KMS-11 (cell line): ENCODE data around the gene RCCD1.

Experiments used
- H2AFZ ChIP-seq: fragments of 200-600 bp; sonication (generic); 2 replicates; pipeline ENCODE4 v1.6.1; 2016; ENCODE audit warnings: antibody characterized with exemption, mixed run types, low read depth
- H3K27ac ChIP-seq: fragments of 200-600 bp; sonication (generic); 2 replicates; pipeline ENCODE4 v1.6.1; 2016; ENCODE audit warnings: mild to moderate bottlenecking, mixed run types
- H3K27me3 ChIP-seq: fragments of 200-600 bp; sonication (generic); 2 replicates; pipeline ENCODE4 v1.6.1; 2017; ENCODE audit warnings: mild to moderate bottlenecking, low read depth, mixed run types, moderate library complexity; ENCODE audit not compliant: insufficient read depth
- H3K36me3 ChIP-seq: fragments of 200-600 bp; sonication (generic); 2 replicates; pipeline ENCODE4 v1.6.1; 2017; ENCODE audit warnings: mild to moderate bottlenecking, mixed run types; ENCODE audit not compliant: insufficient read depth
- H3K4me1 ChIP-seq: fragments of 200-600 bp; sonication (generic); 2 replicates; pipeline ENCODE4 v1.6.1; 2016; ENCODE audit warnings: mild to moderate bottlenecking, low read depth, mixed run types; ENCODE audit not compliant: poor library complexity, severe bottlenecking
- H3K4me2 ChIP-seq: fragments of 200-600 bp; sonication (generic); 2 replicates; pipeline ENCODE4 v1.7.0; 2016; ENCODE audit warnings: mild to moderate bottlenecking, mixed run types
- H3K4me3 ChIP-seq: fragments of 200-600 bp; sonication (generic); IDR thresholded peaks from 2 replicates; pipeline ENCODE4 v1.6.1; 2017; ENCODE audit warnings: low read depth, low read length, mixed read lengths; ENCODE audit not compliant: insufficient read depth
- H3K79me2 ChIP-seq: fragments of 200-600 bp; sonication (generic); 2 replicates; pipeline ENCODE4 v1.6.1; 2016; ENCODE audit warnings: low read depth, mixed run types; ENCODE audit not compliant: insufficient read depth
- H3K9ac ChIP-seq: fragments of 200-600 bp; sonication (generic); 2 replicates; pipeline ENCODE4 v1.6.1; 2016; ENCODE audit warnings: mild to moderate bottlenecking, mixed run types
- H4K20me1 ChIP-seq: fragments of 200-600 bp; sonication (generic); 2 replicates; pipeline ENCODE4 v1.6.1; 2016; ENCODE audit warnings: mild to moderate bottlenecking, mixed run types; ENCODE audit not compliant: insufficient read depth
- TF ChIP-seq, protein P1 (sequence below): fragments of 200-600 bp; sonication (generic); conservative IDR thresholded peaks from 2 replicates; pipeline ENCODE4 v1.6.1; 2017; ENCODE audit warnings: low read depth, mild to moderate bottlenecking, antibody characterized with exemption, low read length, moderate library complexity, mixed read lengths

The RCCD1 gene

GRCh38 chr15:90991587-90992285, 37.1 kb downstream of the RCCD1 start:
- H4K20me1 ChIP-seq = peaks cover 8% of the 10 kb centered on the region; the same call in 1 of the 2 replicates
- H2AFZ ChIP-seq = no peak overlapping the region
- no peak overlapping the region for H3K4me3 ChIP-seq
- no peak overlapping the region for H3K4me2 ChIP-seq
- no peaks in the 10 kb centered on the region for H3K27me3 ChIP-seq
- no peak overlapping the region for H3K27ac ChIP-seq
- TF ChIP-seq, protein P1, sequence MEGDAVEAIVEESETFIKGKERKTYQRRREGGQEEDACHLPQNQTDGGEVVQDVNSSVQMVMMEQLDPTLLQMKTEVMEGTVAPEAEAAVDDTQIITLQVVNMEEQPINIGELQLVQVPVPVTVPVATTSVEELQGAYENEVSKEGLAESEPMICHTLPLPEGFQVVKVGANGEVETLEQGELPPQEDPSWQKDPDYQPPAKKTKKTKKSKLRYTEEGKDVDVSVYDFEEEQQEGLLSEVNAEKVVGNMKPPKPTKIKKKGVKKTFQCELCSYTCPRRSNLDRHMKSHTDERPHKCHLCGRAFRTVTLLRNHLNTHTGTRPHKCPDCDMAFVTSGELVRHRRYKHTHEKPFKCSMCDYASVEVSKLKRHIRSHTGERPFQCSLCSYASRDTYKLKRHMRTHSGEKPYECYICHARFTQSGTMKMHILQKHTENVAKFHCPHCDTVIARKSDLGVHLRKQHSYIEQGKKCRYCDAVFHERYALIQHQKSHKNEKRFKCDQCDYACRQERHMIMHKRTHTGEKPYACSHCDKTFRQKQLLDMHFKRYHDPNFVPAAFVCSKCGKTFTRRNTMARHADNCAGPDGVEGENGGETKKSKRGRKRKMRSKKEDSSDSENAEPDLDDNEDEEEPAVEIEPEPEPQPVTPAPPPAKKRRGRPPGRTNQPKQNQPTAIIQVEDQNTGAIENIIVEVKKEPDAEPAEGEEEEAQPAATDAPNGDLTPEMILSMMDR = no peak
- peaks cover 76% of the 10 kb centered on the region for H3K79me2 ChIP-seq
- no peak overlapping the region for H3K9ac ChIP-seq
- peaks cover 53% of the 10 kb centered on the region for H3K4me1 ChIP-seq
- H3K36me3 ChIP-seq = no peaks in the 10 kb centered on the region

DNA sequence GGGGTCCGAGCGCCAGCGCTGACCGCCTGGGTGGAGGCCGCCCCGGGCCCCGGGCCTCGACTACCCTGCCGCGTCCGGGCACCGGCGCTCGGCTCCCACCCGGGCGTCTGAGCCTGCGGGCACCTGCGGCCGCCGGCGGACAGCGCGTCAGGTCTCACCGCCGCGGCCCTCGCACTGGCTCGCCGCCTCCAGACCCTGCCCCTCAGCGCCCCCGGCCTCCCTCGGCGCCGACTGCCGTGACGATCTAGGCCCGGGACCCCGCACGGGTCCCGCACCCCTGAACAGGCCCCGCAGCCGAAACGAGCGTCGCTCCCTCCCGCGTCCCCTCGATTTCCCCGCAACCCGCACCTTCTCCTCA, 39.4 kb downstream of the RCCD1 start:
- Histone ChIP-seq H3K36me3 (no peaks in the 10 kb centered on the region), H3K27ac (peak overlapping the region; percentile 85), H3K79me2 (peaks cover 52% of the 10 kb centered on the region), H3K4me1 (peaks cover 30% of the 10 kb centered on the region), H3K27me3 (no peaks in the 10 kb centered on the region), H4K20me1 (no peaks in the 10 kb centered on the region), H2AFZ (peak overlapping the region; percentile 88), H3K4me3 (no peak overlapping the region), H3K4me2 (peak overlapping the region; percentile 65; the same call in 1 of the 2 replicates), H3K9ac (peak overlapping the region; percentile 97)
- TF ChIP-seq, protein P1 = no peak

- H3K36me3 ChIP-seq = no peaks in the 10 kb centered on the region
- H3K9ac ChIP-seq = peak within 1 kb of the TSS; percentile 97
- H2AFZ ChIP-seq = peak within 1 kb of the TSS; percentile 88
- H3K4me1 ChIP-seq = peaks cover 24% of the 10 kb centered on the region
- peaks cover 46% of the 10 kb centered on the region for H3K79me2 ChIP-seq
- peak within 1 kb of the TSS; percentile 68 for H3K4me3 ChIP-seq
- H3K27ac ChIP-seq = peak within 1 kb of the TSS; percentile 85
- no peaks in the 10 kb centered on the region for H3K27me3 ChIP-seq
- TF ChIP-seq, protein P1 = no peak
- no peaks in the 10 kb centered on the region for H4K20me1 ChIP-seq
- peak within 1 kb of the TSS; percentile 65 for H3K4me2 ChIP-seq
Measured at GRCh38 chr15:90994417-90995311, 40.0 kb downstream of the RCCD1 start, which contains the start of gene PRC1. PRC1 (minus strand) TSS chr15:90994535; CDS start chr15:90994417, 118 bp downstream.

- no peaks in the 10 kb centered on the region for H4K20me1 ChIP-seq
- no peak overlapping the region for H3K4me2 ChIP-seq
- H2AFZ ChIP-seq = no peak overlapping the region
- no peak overlapping the region for H3K27ac ChIP-seq
- H3K4me1 ChIP-seq = peaks cover 6% of the 10 kb centered on the region
- no peak overlapping the region for H3K4me3 ChIP-seq
- H3K36me3 ChIP-seq = no peaks in the 10 kb centered on the region
- no peak overlapping the region for H3K9ac ChIP-seq
- H3K27me3 ChIP-seq = no peaks in the 10 kb centered on the region
- TF ChIP-seq, protein P1 = no peak
- H3K79me2 ChIP-seq = peaks cover 6% of the 10 kb centered on the region
Measured at GRCh38 chr15:90998737-90999136, 44.1 kb downstream of the RCCD1 start.
